ENCODE measurements around the gene BRAF.

- TF ChIP-seq POLR2A (IDR thresholded peaks at IDR 0.05; ENCODE audit: low read depth, low read length), result no peak
- no peak for TF ChIP-seq TAF1 (IDR thresholded peaks at IDR 0.05; ENCODE audit: borderline replicate concordance, low read depth, low read length)
- TF ChIP-seq POLR2AphosphoS5 (IDR thresholded peaks at IDR 0.05; ENCODE audit: low read depth, low read length), result no peak
These were observed 237.8 kb downstream of the BRAF start for GRCh38 chr7:140686921-140687320.
